CD4-positive, alpha-beta T cell treated with Interleukin-4 for 4 hours (primary cell): ENCODE data around the gene P2RY6.
"Not testable (repeated sequence)": the region's sequence is repeated elsewhere in the genome, so short reads cannot be mapped to it uniquely, and the experiment has no call there.

Source experiments
- DNase-seq: peaks from one replicate; pipeline ENCODE4 v3.0.0-alpha.2; 2020

Gene P2RY6

GRCh38 chr11:73271936-73272679, at the start of gene P2RY6:
TSS of gene P2RY6 (plus strand) at chr11:73272338. CDS start at chr11:73296519, 24,181 bp downstream.
- DNase-seq, result no peak

- no peak for DNase-seq
Observed at GRCh38 chr11:73223998-73224730, 48.0 kb upstream of the P2RY6 start.

GRCh38 chr11:73225001-73225686, 47.0 kb upstream of the P2RY6 start:
- no peak for DNase-seq

- no peak for DNase-seq
Observed at GRCh38 chr11:73225851-73226250, 46.3 kb upstream of the P2RY6 start.

- DNase-seq, result no peak
Observed at GRCh38 chr11:73226297-73227006, 45.7 kb upstream of the P2RY6 start.

- DNase-seq, result no peak
Observed at GRCh38 chr11:73227571-73228211, 44.4 kb upstream of the P2RY6 start.

GRCh38 chr11:73228268-73229134, 43.6 kb upstream of the P2RY6 start:
- DNase-seq, result no peak

- DNase-seq, result no peak
Observed at GRCh38 chr11:73229321-73229895, 42.7 kb upstream of the P2RY6 start.

- DNase-seq, result no peak
Observed at GRCh38 chr11:73229896-73230875, 42.0 kb upstream of the P2RY6 start.

- DNase-seq, result no peak
Observed at GRCh38 chr11:73230931-73231330, 41.2 kb upstream of the P2RY6 start.

GRCh38 chr11:73232487-73232886, 39.7 kb upstream of the P2RY6 start:
- DNase-seq, result not testable (repeated sequence)

- DNase-seq, result no peak
Observed at GRCh38 chr11:73233211-73233610, 38.9 kb upstream of the P2RY6 start.

GRCh38 chr11:73233692-73234470, 38.3 kb upstream of the P2RY6 start:
- DNase-seq, result no peak

GRCh38 chr11:73234471-73235181, 37.5 kb upstream of the P2RY6 start:
- no peak for DNase-seq

- DNase-seq, result no peak
Observed at GRCh38 chr11:73235236-73235786, 36.8 kb upstream of the P2RY6 start.

GRCh38 chr11:73236205-73236765, 35.9 kb upstream of the P2RY6 start:
- no peak for DNase-seq

- no peak for DNase-seq
Observed at GRCh38 chr11:73236854-73237253, 35.3 kb upstream of the P2RY6 start.
